ENCODE measurements around the gene GRK4.
"Not testable (repeated sequence)": the region's sequence is repeated elsewhere in the genome, so short reads cannot be mapped to it uniquely, and the experiment has no call there.

GRK4 gene

GRCh38 chr4:3043282-3044020 lies 80.1 kb downstream of the GRK4 start:
- no peak for DNase-seq

- peak; percentile 52 for DNase-seq
Measured at GRCh38 chr4:3044870-3045819, 81.8 kb downstream of the GRK4 start.

GRCh38 chr4:3046162-3046561 lies 82.8 kb downstream of the GRK4 start:
- DNase-seq = no peak

GRCh38 chr4:3046623-3047022 lies 83.3 kb downstream of the GRK4 start:
- no peak for DNase-seq

- peak; percentile 46 for DNase-seq
Measured at GRCh38 chr4:3047464-3048286, 84.3 kb downstream of the GRK4 start.

- DNase-seq = not testable (repeated sequence)
Measured at GRCh38 chr4:3051141-3051897, 87.9 kb downstream of the GRK4 start.

GRCh38 chr4:3054169-3054759 lies 90.9 kb downstream of the GRK4 start:
- no peak for DNase-seq

- no peak for DNase-seq
Measured at GRCh38 chr4:3059943-3060342, 96.6 kb downstream of the GRK4 start.

- DNase-seq = no peak
Measured at GRCh38 chr4:3060946-3061345, 97.6 kb downstream of the GRK4 start.

- no peak for DNase-seq
Measured at GRCh38 chr4:3062471-3062870, 99.1 kb downstream of the GRK4 start.

- DNase-seq = no peak
Measured at GRCh38 chr4:3065551-3065950, 102.2 kb downstream of the GRK4 start.

GRCh38 chr4:3066836-3067400 lies 103.5 kb downstream of the GRK4 start:
- DNase-seq = no peak

- no peak for DNase-seq
Measured at GRCh38 chr4:3067473-3068001, 104.2 kb downstream of the GRK4 start.

- DNase-seq = no peak
Measured at GRCh38 chr4:3069661-3070199, 106.4 kb downstream of the GRK4 start.

GRCh38 chr4:3070709-3071500 lies 107.5 kb downstream of the GRK4 start:
- DNase-seq = no peak

GRCh38 chr4:3071811-3072210 lies 108.4 kb downstream of the GRK4 start:
- DNase-seq = no peak

GRCh38 chr4:3073158-3074077 lies 110.0 kb downstream of the GRK4 start:
- DNase-seq = no peak

GRCh38 chr4:3074078-3074845 lies 110.9 kb downstream of the GRK4 start, which contains the start of the genes HTT and HTT-AS:
TSS of gene HTT (plus strand) at chr4:3074681. CDS start at chr4:3074826, 145 bp downstream.
TSS of gene HTT-AS (minus strand) at chr4:3074538.
- DNase-seq = peak; percentile 97

Data from activated T-cell treated with anti-CD3 and anti-CD28 coated beads for 4 hours (primary cell).